Peyer's patch (tissue), 4 donors: ENCODE results near the gene IFRD1.

Experiments used
- CTCF ChIP-seq, 6 experiments: fragments of 450-650 bp in 4 of 6; fragments of 200-600 bp in 2 of 6; sonication (generic) in 1 of 6; IDR thresholded peaks; one replicate each; pipeline ENCODE4 v1.5.1; 2017 to 2019; ENCODE audit warnings: antibody characterized with exemption in 6 of 6, mild to moderate bottlenecking in 3 of 6, moderate library complexity in 1 of 6
- POLR2A ChIP-seq, 2 donors: fragments of 450-650 bp; IDR thresholded peaks; one replicate each; pipeline ENCODE4 v1.5.1; 2017; ENCODE audit warnings: antibody characterized with exemption in 2 of 2, mild to moderate bottlenecking in 2 of 2, moderate library complexity in 2 of 2

DNA sequence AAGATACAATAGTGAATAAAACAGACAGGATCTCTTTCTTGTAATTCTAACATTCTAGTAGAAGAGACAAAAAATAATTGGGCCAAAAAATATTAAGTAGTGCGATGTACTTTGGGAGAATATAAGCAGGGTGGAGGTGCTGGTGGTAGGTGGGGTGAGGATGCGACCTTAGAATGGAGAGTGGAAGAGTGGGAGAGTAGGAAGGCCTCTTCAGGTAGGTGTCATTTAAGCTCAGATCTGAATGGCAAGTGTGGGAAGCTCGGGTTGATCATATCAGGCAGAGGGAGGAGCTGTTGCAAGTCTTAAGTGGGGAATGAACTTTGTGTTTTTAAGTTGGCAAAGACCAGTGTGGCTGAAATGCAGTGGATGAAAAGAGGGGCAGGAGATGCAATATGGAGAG is 3.8 kb upstream of the IFRD1 start:
- TF ChIP-seq CTCF (IDR thresholded peaks at IDR 0.05) (no peak), POLR2A (IDR thresholded peaks at IDR 0.05) (no peak)
